Psoas muscle (tissue), 8 donors: ENCODE results near the gene NRSN1. TPM values are rescaled to one million over a fixed set of nuclear protein-coding genes. Genes with fewer than 3 reads are reported as not detected.
"Not testable (repeated sequence)": the region's sequence is repeated elsewhere in the genome, so short reads cannot be mapped to it uniquely, and the experiment has no call there.

Experiments
- ATAC-seq, 4 donors: fragments of 200-7000 bp; cut with Tn5 transposase; one replicate each; pipeline ENCODE4 v1.9.1; 2020; ENCODE audit warnings: moderate library complexity in 3 of 4, mild to moderate bottlenecking in 2 of 4
- DNase-seq, 2 donors: peaks; one replicate each; pipeline ENCODE4 v3.0.0-alpha.2; 2020
- H3K27ac ChIP-seq: fragments of 200-600 bp; one replicate; pipeline ENCODE4 v1.8.0; 2022
- H3K27me3 ChIP-seq, 3 donors: fragments of 200-600 bp in 1 of 3; one replicate each; pipeline versions ENCODE4 v1.6.1 to v1.8.0; 2013 to 2022; ENCODE audit warnings: low read length in 2 of 3, mild to moderate bottlenecking in 2 of 3, moderate library complexity in 1 of 3; ENCODE audit not compliant: insufficient read depth in 3 of 3
- H3K36me3 ChIP-seq, 2 donors: fragments of 200-600 bp in 1 of 2; one replicate each; pipeline versions ENCODE4 v1.6.1 to v1.8.0; 2013 to 2022; ENCODE audit warnings: low read depth in 1 of 2, mild to moderate bottlenecking in 1 of 2, moderate library complexity in 1 of 2; ENCODE audit not compliant: insufficient read depth in 1 of 2
- H3K4me1 ChIP-seq: fragments of 200-600 bp; one replicate; pipeline ENCODE4 v1.8.0; 2022
- H3K4me3 ChIP-seq: fragments of 200-600 bp; one replicate; pipeline ENCODE4 v1.8.0; 2022; ENCODE audit warnings: mild to moderate bottlenecking
- H3K9me3 ChIP-seq: fragments of 200-600 bp; one replicate; pipeline ENCODE4 v1.8.0; 2022
- WGBS, 3 donors: extraction: QIAGEN DNeasy Blood & Tissue Kit; methylation state at CpG; one replicate each; pipeline versions ENCODE4 v1.1.6 to v1.1.7; 2013; 5-methylcytosine and 5-hydroxymethylcytosine counted together
- intact Hi-C, 2 donors: fragments of 100-400 bp; cut with DNase I; formaldehyde crosslinking; loops; one replicate each; pipeline versions ENCODE4 v1.11.0 to v1.14.2; 2022
- polyA plus RNA-seq, 3 donors: library from polyadenylated mRNA; stranded (reverse); fragments of 200-250 nt; gene quantifications; one replicate each; pipeline ENCODE4 v1.2.3, GENCODE V29; 2013
- total RNA-seq, 4 donors: library from RNA; stranded (reverse); fragmentation: NEBNext Ultra II Directional in 2 of 4; extraction: Animal tissue kit (Norgen Biotek cat#: 25700) in 2 of 4; gene quantifications; one replicate each; pipeline versions ENCODE4 v1.2.1 to v1.2.4, GENCODE V29; 2021 to 2023
- TF ChIP-seq, protein P1 (sequence below): fragments of 200-600 bp; IDR thresholded peaks from one replicate; pipeline ENCODE4 v1.8.0; 2022; ENCODE audit warnings: antibody characterized with exemption
- donor health status: healthy with polysubstance abuse.
- donor health status: DM: no; HTN: no; CAD: no; lungs with moderate emphysema.
- donor health status: Bipolar disorder and iron deficiency.
- donor health status: healthy.
- donor health status: DM: yes; HTN: yes; CAD: no.
- donor health status: DM: no; HTN: no; CAD: no.
- donor health status: DM: no; HTN: no; CAD: no.
- donor health status: DM: yes; HTN: yes; CAD: no.

NRSN1 gene
- total and polyA plus RNA-seq, 7 donors = 0.05 TPM; not detected in 6

DNA sequence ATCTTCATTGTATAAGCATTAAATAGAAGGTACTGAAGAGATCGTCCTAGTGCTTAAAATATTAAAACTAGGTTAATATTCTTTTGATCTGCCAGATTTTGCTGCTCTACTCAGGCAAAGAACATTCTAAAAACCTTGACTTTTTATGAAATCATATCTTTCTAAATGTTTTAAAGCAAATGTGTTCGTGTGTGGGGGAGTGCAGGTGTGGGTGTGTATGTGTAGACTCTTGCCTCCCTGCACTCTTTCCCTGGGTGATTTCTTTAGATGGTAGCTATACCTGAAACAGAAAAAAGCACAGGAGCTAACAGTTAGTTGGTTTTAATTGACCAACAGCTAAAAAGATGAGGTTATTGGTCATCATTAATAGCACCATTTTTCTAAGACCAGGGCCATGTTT lies 5.7 kb downstream of the NRSN1 start:
- H3K9me3 ChIP-seq = no peaks in the 10 kb centered on the region
- no peaks in the 10 kb centered on the region for H3K4me1 ChIP-seq
- H3K36me3 ChIP-seq = no peaks in the 10 kb centered on the region
- 73 to 82% (median 74%) methylated on average over 2 of the region's 2 CpGs for WGBS, 3 donors
- no peak overlapping the region for H3K4me3 ChIP-seq
- H3K27ac ChIP-seq = no peak overlapping the region
- TF ChIP-seq, protein P1, sequence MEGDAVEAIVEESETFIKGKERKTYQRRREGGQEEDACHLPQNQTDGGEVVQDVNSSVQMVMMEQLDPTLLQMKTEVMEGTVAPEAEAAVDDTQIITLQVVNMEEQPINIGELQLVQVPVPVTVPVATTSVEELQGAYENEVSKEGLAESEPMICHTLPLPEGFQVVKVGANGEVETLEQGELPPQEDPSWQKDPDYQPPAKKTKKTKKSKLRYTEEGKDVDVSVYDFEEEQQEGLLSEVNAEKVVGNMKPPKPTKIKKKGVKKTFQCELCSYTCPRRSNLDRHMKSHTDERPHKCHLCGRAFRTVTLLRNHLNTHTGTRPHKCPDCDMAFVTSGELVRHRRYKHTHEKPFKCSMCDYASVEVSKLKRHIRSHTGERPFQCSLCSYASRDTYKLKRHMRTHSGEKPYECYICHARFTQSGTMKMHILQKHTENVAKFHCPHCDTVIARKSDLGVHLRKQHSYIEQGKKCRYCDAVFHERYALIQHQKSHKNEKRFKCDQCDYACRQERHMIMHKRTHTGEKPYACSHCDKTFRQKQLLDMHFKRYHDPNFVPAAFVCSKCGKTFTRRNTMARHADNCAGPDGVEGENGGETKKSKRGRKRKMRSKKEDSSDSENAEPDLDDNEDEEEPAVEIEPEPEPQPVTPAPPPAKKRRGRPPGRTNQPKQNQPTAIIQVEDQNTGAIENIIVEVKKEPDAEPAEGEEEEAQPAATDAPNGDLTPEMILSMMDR = no peak
- ATAC-seq (no peak), DNase-seq (no peak)
- peaks cover 0 to 4% (median 0%) of the 10 kb centered on the region in 3 donors for H3K27me3 ChIP-seq
- intact Hi-C loops = no loop called here

DNA sequence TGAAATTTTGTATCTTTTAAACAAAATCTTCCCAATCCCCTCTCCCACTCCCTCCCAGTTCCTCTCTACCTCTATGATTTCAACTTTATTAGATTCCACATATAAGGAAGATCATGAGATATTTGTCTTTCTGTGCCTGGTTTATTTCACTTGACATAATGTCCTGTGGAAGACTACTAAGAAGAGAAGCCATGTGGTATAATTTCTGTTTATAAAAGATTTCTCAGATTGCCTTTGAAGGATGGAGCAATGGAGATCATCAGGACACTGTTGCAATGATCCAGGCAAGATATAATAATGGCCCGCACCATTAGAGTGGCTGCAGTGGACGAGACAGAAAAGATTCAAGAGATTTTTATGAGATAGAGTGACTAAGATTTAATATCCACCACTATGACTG lies 13.1 kb downstream of the NRSN1 start:
- DNase-seq (no peak), ATAC-seq (no peak)
- Histone ChIP-seq H3K4me1 (no peaks in the 10 kb centered on the region), H3K36me3 (no peaks in the 10 kb centered on the region), H3K9me3 (no peaks in the 10 kb centered on the region), H3K27me3 (no peaks in the 10 kb centered on the region), H3K4me3 (no peak overlapping the region), H3K27ac (no peak overlapping the region)
- intact Hi-C loops = no loop called here
- WGBS, 3 donors = 86 to 89% (median 87%) methylated on average over 2 of the region's 2 CpGs
- TF ChIP-seq, protein P1 = no peak

DNA sequence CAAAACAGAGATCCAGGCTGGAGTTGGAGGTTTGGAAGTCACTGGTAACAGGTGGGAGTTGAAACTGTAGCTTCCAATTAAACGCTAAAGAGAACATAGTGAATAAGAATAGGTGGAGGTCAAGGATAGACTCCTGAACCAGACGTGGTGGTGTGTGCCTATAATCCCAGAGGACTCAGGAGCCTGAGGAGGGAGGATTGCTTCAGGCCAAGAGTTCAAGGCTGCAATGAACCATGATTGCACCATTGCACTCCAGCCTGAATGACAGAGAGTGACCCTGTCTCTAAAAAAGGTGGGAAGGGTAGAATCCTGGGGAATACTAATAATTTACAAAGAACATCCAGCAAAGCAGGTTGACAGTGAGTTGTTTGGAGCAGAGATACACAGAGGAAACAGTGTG lies 13.6 kb downstream of the NRSN1 start:
- Histone ChIP-seq H3K36me3 (no peaks in the 10 kb centered on the region), H3K27ac (no peak overlapping the region), H3K9me3 (no peaks in the 10 kb centered on the region), H3K27me3 (no peaks in the 10 kb centered on the region), H3K4me3 (no peak overlapping the region), H3K4me1 (no peaks in the 10 kb centered on the region)
- intact Hi-C loops = no loop called here
- DNase-seq (no peak), ATAC-seq (no peak)
- TF ChIP-seq, protein P1 = no peak
- 44 to 55% (median 46%) methylated on average over 2 of the region's 2 CpGs for WGBS, 3 donors

DNA sequence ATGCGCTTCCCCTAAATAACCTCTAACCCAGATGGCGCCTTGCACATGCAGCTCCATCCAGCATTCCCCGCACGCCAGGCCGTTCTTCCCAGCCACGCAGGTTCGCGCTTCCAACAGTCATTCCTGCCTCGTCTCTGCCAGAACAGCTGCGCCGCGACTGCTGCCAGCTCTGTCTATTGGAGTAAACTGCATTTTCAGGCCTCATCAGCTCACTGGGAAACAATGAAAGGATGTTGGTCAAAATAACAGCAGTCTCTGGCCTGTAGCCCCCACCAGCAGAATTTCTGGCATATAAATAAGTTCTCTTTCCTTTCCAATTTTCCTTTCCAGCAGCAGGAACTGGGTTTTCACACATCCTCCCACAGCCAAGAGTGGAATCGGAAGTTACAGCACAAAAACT lies 14.6 kb downstream of the NRSN1 start:
- Histone ChIP-seq H3K36me3 (no peaks in the 10 kb centered on the region), H3K27ac (no peak overlapping the region), H3K27me3 (no peaks in the 10 kb centered on the region), H3K4me1 (no peaks in the 10 kb centered on the region), H3K9me3 (no peaks in the 10 kb centered on the region), H3K4me3 (no peak overlapping the region)
- intact Hi-C loops = no loop called here
- peak; percentile 31 to 66 (median 43) for ATAC-seq
- peak; percentile 58 to 83 for DNase-seq
- 22 to 38% (median 23%) methylated on average over 13 of the region's 13 CpGs for WGBS, 3 donors
- TF ChIP-seq, protein P1 = no peak

DNA sequence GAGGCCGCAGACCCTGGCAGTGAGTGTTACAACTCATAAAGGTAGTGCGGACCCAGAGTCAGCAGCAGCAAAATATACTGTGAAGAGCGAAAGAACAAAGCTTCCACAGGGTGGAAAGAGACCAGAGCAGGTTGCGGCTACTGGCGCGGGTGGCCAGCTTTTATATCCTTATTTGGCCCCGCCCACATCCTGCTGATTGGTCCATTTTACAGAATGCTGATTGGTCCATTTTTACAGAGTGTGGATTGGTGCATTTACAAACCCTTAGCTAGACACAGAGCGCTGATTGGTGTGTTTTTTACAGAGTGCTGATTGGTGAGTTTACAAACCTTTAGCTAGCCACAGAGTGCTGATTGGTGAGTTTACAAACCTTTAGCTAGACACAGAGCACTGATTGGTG lies 16.7 kb downstream of the NRSN1 start:
- H3K36me3 ChIP-seq, ATAC-seq, H3K27ac ChIP-seq, DNase-seq, H3K27me3 ChIP-seq, intact Hi-C loops, H3K4me1 ChIP-seq, H3K9me3 ChIP-seq, H3K4me3 ChIP-seq: not testable (repeated sequence)
- WGBS, 3 donors = 93 to 94% (median 94%) methylated on average over 8 of the region's 8 CpGs
